Stomach (tissue), 4 donors: ENCODE measurements around the gene OSBP2.

Experiments
- CTCF ChIP-seq, 7 experiments: fragments of 450-650 bp in 4 of 7; fragments of 200-600 bp in 3 of 7; sonication (generic) in 3 of 7; IDR thresholded peaks; one replicate each; pipeline ENCODE4 v1.5.1; 2016 to 2019; ENCODE audit warnings: antibody characterized with exemption in 7 of 7, control low read depth in 2 of 7, mild to moderate bottlenecking in 1 of 7
- EP300 ChIP-seq: sonication (generic); formaldehyde crosslinking; IDR thresholded peaks from one replicate; pipeline ENCODE4 v1.6.1; 2017; ENCODE audit warnings: antibody characterized with exemption
- POLR2A ChIP-seq, 4 donors: fragments of 450-650 bp; IDR thresholded peaks; one replicate each; pipeline ENCODE4 v1.6.1; 2016; ENCODE audit warnings: antibody characterized with exemption in 4 of 4, control low read depth in 2 of 4, mild to moderate bottlenecking in 1 of 4, moderate library complexity in 1 of 4

- no peak for TF ChIP-seq CTCF (IDR thresholded peaks at IDR 0.05)
- TF ChIP-seq POLR2A (IDR thresholded peaks at IDR 0.05): no peak
- no peak for TF ChIP-seq EP300
Observed at GRCh38 chr22:30704978-30705377, 10.3 kb downstream of the OSBP2 start.
